GM19468 (cell line): ENCODE results near the gene PFDN6.

ENCODE experiments used
- ATAC-seq: cut with Tn5 transposase; IDR thresholded peaks from one replicate; pipeline ENCODE4 v1.9.1; 2021; ENCODE audit warnings: mild to moderate bottlenecking, moderate library complexity, moderate number of reproducible peaks; ENCODE audit not compliant: unreplicated experiment; ENCODE audit errors: extremely low read depth

PFDN6 gene

DNA sequence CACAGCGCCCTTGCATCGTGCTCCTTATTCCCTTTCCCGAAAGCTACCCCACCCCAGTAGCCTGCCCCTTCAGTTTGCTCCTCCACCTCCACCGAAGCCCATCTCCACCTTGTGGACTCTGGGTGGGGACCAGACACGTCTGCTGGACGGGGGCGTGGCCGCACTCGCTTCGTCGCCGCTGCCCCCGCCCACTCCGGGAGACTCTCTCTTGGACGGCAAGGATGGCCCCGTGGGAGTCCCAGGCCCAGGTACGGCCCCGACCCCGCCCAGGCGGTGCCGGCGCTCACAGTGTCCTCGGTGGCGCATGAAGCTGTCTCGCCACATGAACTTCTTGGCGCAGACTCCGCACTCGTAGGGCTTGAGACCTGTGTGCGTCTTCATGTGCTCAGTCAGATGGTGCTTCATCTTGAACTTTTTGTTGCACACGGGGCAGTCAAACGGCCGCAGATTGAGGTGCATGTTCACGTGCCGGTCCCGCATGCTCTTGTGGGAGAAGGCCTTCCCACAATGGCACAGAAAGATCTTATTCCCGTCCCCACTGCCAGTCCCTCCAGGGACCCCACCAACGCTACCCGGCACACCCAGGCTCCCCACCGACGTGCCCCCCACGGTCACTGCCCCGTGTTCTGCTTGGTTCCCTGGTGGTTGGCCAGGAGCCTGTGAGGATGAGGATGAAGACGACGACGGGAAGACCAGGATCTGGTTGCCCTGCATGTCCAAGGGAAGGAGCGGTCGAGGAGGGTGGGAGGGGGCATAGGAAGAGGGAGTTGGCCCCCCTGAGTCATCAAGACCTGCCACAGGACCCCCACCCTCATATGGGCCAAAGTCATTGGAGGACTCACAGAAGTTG is 25.8 kb downstream of the PFDN6 start:
- ATAC-seq: no peak

DNA sequence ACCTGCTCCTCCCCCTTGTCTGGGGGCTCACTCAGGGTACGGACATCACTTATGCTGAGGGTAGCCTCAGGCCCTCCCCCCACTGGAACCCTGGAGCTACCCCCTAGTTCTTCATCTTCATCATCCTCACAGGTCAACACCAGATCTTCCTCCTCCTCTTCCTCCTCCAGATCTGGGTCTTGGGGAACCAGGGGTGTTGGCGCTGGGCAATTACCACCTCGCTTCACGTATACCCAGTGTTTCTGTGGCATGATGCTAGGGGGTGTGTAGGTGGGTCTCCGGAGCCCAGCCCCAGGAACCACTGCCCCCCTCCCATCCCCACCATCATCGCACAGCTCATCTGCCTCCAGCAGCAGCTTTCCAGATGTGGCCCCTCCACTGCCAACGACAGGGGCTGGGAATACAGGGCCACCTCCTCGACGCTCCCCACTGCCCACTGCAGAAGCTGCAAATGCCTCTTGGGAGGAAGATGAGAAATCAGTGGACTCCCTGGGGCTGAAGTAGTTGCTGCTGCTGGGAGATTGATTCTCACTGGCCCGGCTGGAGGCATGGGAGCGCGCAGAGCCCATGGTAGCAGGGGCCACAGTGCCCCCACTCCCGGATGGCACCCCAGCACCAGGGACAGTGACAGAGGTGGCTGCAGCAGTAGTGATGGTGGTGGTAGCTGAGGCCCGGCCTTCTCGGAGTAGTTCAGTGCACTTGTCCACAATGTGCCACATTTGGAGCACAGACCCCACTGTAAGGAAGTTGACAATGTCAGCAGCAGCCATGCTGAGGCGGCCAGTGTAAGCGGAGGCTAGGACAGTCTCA is 26.6 kb downstream of the PFDN6 start:
- no peak for ATAC-seq

DNA sequence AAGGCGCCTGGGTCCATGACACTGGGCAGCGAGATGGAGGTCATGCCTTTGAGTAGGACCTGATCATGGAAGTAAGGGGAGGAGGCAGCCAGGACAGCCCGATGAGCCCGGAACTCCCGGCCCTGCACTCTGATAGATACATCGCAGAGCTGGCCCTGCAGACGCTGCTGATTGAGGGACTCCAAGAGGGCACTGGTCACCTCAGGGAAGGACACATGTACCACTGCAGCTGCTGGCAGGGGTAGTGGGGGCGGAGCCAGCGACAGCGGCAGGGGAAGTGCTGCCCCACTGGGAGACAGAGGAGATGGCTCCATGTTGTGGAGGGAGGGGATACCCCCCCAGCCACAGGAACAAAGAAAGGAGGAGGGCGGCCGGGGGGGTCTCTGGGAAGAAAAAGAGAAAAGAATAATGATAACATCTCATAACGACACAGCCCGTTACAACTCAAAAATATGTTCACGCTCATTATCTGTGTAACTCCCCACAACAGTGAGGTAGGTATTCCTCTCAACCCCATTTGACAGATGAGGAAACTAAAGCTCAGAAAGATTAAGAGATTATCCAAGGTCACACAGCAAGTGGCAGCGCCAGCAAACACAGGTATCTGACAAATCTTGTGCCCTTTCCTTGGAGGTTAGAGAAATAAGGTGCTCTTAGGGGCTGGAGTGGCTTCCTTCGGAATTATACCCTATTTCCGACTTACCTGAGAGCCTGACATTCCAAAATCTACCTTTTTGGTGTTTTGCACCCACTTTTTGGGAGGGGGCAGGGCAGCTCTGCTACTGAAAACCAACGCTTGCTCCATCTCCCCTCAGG is 27.4 kb downstream of the PFDN6 start:
- no peak for ATAC-seq

DNA sequence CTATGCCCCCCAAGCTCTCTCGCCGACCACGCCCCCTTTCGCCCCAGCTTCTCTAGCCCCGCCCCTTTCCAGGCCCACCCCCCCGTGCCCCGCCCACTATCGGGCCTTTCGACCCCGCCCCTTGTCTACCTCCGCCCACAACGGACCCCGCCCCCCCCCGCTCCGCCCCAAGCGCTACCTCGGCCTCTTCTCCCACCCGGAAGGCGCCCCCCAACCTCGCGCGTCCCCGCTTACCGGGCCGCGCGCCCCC is 27.9 kb downstream of the PFDN6 start:
- no peak for ATAC-seq

DNA sequence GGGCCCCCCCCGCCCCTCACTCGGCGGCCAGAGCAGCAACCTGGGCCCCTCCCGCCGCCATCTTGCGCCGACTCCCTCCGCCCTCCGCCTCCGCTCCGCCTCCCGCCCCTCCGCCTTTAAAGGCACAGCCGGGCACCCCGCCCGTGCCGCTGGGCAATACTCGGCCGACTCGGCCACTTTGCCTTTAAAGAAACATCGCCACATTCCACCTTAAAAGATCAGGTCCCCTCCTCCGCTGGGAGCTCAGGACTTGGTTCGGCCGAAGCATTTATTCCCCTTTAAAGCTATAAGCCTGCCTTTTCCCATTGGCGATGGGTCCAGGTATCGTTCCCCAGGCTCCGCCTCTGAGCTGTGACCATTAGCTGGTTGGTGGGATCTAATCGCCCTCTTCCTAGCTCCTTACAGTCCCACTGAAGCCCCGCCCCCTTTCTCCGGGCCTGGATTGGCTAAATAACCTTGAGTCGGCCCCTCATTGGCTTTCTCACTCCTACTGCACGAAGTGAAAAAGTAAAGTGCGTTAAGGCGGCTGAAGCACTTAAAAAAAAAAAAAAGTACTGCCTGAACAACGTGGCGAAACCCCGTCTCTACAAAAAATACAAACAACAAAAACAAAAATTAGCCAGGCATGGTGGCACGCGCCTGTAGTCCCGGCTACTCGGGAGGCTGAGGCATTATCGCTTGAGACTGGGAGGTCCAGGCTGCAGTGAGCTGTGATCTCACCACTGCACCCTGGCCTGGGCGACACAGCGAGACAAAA is 28.4 kb downstream of the PFDN6 start, which contains the start of gene ZBTB22:
TSS of gene ZBTB22 (minus strand) at position 76 of the 757 bp plus-strand sequence. CDS start 828 bp downstream, outside the sequence.
- peak; percentile 27 for ATAC-seq

DNA sequence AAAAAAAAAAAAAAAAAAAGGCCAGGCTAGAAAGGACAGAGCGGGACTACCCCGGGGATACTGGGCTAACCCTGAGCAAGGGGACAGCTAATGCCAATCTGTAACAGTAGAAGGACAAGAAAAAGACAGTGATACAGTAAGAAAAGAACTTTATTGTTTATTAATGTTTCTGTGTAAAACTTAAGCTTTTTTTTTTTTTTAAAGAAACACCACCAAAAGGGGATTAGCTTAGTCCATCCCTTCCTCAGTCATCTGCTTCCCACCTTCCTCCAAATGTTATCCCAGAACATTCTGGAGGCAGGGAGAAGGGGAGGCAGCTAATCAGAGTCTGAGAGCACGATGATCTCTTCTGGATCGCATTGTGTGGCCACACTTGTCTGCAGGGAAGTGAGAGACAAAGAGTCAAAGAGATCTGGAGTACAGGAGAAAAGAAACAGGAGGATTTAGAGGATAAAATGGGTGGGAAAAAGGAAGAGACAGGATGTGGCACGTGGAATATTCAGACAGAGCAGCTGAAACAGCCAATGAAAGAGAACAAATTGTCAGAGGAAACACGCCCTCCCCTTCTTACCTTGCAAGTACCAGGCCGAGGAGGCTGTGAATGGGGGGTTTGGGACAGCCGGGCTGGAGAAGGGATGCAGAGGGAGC is 29.1 kb downstream of the PFDN6 start:
- ATAC-seq: no peak

DNA sequence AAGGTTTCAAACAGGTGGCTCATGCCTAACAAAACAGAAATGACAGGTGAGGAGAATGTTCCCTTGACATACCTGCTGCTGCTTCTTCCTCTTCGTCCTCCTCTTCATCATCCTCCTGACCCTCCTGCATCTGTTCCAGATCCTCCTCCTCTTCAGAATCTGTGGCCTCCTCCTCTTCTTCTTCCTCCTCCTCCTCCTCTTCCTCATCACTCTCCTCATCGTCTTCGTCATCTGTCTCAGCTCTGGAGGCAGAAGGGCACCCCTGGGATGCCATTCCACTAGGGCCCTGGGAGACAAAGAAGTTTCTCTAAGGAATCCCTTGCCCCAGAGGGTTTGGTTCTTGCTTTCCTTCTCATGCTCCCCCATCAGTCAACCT is 30.5 kb downstream of the PFDN6 start:
- ATAC-seq: no peak

DNA sequence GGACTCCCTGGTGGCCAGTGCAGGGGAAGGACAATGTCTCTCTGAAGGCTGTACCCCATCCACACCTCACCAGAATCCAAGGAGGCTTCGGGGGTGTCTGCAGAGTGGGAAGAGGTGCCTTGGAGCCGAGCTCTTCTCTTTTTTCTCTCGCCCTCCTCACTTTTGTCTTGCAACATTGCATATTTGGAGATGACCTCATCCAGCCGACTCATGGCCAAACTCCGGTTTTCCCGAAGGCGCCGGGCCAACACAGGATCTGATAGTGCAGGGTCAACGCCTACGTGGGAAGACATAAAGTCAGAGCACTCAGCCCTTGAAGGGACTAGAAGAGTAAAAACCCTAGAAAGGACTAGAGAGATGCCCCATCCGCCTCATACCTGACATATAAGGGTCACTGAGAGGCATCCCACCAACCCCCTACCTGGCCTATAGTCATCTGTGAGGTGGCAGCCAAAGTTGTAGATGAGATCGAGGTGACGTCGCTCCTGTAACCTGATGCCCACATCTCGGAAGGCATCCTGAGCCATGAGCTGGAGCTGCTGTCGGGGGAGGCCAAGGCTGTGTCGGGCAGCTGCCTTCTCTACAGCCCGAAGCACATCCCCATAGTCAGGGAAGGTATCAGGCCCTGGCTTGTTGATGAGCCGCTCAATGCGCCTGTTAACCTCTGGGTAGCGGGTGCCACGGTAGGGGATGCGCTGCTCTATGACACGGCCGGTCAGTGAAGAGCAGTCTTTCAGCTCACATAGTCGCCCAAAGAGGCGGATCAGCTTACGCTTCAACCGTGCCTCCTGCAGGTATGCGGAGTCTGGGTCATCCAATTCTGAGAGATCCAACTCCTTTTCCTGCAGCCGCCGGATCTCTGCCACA is 31.1 kb downstream of the PFDN6 start:
- no peak for ATAC-seq

DNA sequence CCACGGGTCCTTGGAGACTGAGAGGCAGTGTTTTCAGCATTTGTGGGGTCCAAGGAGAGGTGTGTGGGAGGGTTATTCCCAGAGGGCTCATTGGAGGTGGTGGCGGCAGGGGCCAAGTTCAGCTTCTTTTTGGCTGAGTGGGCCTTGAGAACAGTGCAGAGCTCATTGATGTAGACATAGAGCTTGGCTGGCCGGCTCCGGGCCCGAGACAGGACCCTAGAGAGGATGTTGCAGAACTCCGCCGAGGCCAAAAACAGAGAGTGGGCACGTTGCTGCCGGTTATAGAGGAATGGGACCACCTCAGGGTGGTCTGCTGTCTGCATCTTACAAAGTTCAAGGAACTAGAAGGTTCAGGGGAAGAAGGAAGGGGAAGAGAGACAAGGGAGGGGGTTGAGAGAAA is 31.8 kb downstream of the PFDN6 start:
- no peak for ATAC-seq

DNA sequence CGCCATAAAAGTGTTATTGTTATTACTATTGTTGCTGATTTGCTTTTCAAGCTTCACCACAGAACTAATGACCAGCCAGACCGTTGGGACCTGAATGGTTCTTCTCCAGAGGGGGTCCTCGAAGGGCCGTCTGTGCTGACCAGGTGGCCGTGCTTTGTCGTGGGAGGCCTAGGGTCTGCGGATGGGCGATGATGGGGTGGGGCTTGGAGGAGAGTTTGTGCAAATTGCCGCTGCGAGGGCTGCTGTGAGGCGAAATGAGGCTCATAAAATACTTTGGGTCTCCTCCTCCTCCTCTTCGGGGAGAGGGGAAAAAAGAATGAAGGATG is 34.2 kb downstream of the PFDN6 start:
- no peak for ATAC-seq

DNA sequence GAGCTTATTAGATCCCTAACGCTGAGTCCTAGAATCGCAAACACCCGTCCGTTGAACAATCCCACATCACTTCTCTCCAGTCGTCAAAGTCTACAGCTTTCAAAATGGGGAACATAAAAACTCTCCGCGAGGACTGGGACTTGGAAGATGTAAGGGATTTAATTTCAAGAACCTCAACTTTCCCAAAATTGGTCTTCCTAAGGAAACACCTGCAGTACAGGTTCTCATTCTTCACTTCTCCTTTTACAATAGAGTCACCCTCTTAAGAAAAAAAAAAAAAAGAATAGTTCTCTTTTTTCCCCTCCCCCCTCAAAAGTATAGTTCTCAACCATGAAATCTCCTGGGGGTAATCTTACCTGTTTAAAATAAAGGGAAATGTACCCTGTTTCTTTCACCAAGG is 34.7 kb downstream of the PFDN6 start:
- ATAC-seq: no peak

DNA sequence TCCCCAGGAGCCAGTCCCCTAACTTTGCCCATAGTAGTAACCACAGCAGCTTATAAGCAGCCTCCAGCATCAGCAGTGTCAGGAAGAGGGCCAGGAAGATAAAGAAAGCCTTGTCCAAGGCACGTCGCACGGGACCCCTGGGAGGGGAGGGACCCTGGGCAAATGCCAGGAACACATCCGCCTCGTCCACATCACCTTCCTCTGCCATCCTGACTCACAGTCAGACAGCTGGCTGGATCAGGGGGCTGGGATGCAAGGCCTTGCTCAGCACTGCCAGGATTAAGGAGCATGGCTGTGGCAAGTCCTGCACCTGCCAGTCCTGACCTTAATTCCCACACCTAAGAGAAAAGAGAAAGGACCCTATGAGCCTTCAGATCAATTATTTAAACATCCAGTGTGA is 39.7 kb downstream of the PFDN6 start:
- no peak for ATAC-seq

DNA sequence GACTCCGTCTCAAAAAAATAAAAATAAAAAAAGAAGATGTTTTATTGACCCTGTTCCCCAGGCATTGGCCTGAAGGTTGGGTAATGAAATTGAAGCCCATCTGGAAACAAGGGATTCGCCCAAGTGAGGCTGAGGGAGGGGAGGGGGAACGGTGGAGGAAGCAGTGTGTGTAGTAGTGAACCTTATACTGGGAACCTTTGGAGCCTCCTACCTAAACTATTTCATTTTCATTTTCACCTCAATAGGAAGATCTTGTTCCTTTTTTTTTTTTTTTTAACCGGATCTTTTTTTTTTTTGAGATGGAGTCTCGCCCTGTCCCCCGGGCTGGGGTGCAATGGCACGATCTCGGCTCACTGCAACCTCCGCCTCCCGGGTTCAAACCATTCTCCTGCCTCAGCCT is 41.3 kb downstream of the PFDN6 start:
- ATAC-seq: no peak

DNA sequence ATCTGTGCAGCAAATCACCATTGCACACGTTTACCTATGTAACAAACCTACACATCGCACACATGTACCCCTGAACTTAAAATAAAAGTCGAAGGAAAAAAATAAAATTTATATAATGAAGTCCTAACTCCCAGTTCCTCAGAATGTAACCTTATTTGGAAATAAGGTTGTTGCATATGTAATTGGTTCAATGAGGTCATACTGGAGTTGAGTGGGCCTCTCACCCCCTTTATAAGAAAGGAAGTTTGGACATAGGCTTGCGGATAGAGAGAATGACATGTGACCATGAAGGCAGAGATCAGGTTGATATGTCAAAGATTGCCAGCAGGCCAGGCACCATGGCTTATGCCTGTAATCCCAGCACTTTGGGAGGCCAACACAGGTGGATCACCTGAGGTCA is 44.3 kb downstream of the PFDN6 start:
- no peak for ATAC-seq

DNA sequence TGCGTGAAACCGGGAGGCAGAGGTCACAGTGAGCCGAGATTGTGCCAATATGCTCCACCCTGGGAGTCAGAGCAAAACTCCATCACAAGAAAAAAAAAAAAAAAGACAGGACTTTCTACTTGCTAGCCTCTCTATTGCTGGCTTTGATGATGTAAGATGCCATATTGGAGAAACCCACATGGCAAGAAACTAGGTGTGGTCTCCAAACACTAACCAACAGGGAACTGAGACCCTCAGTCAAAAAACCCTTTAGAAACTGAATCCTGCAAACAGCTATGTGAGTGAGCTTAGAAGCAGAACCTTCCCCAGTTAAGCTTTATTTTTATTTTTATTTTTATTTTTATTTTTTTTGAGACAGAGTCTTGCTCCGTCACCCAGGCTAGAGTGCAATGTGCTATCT is 46.5 kb downstream of the PFDN6 start:
- ATAC-seq: no peak

DNA sequence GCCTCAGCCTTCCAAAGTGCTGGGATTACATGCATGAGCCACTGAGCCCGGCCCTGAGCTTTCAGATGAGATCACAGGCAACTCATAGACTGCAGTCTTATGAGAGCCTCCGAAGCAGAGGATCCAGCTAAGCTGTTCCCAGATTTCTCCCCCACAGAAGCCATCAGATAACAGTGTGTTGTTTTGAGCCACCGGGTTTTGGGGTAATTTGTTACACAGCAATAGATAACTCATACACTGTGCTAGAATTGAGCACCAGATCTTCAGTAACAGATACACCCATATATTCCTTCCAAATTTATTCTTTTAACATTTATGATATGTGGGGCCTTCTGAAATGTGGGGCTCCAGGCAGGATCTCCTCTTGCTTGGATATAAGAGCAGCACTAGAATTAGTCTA is 47.1 kb downstream of the PFDN6 start:
- no peak for ATAC-seq

DNA sequence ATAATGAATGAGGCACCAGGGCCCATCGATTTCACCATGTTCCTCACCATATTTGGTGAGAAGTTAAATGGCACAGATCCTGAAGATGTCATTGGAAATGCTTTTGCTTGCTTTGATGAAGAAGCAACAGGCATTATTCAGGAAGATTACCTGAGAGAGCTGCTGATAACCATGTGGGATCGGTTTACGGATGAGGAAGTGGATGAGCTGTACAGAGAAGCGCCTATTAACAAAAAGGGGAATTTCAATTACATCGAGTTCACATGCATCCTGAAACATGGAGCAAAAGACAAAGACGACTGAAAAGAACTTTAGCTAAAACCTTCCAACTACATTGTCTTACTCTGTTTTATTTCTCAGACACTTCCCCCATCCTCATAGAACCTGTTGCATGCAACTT is 49.8 kb downstream of the PFDN6 start:
- ATAC-seq: no peak
